ENCODE measurements around the gene IMPA2.

The IMPA2 gene

GRCh38 chr18:12000072-12000659 is 18.9 kb downstream of the IMPA2 start:
- DNase-seq (ENCODE audit: low read depth, low spot score) = no peak
- no peak overlapping the region for H3K4me3 ChIP-seq (ENCODE audit: low read length)

- no peak for DNase-seq (ENCODE audit: low read depth, low spot score)
These were observed 20.1 kb downstream of the IMPA2 start for GRCh38 chr18:12001421-12001820.

GRCh38 chr18:12003894-12004293 is 22.6 kb downstream of the IMPA2 start:
- no peak for DNase-seq (ENCODE audit: low read depth, low spot score)

More at GRCh38 chr18:12001421-12001820, 20.1 kb downstream of the IMPA2 start:
- H3K4me3 ChIP-seq (ENCODE audit: low read length) = no peak overlapping the region

DNA sequence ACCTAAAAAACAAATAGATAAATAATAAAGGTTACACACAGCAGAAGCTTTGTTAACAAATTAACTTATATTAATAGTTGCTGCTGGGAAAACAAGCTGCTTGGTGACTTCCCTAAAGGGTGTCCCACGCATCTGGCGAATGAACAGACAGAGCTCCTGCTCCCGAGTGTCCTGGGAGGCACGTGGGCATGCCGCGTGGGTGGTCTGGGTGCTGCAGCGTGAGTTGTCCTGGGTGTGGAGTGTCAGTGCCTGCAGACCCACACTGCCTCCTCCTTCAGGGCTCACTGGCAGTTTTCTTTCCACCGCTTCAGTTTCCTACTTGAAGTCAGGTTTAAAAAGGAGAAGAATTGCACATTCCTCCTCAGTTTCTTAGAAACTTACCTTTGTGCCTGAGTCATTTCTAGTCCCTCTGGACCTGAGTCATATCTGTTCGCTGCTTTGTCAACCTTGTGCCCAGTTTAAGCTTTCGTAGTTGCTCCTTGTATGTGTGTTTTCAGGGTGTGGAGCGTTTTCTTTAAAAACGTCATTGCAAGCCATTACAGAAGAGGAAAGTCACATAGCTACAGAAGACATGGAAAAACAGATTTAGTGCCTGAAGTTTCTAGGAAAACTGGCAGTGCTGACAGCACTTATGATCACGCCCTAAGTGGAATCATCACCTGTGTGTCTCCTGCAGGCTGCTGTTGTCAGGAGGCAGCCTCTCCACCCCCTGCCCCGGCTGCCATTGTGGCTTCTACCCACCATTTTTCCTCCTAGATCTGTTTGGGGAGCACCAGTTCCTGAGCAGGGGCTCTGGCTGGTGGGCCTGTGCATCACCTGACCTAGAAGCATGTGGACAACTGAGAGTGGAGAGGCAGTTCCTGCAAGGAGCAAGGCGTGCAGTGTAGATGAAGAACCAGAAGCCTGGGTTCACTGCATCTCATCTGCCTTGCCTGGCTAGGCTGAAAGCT is 24.5 kb downstream of the IMPA2 start:
- DNase-seq (ENCODE audit: low read depth, low spot score) = no peak
- H3K4me3 ChIP-seq (ENCODE audit: low read length) = no peak overlapping the region

More at GRCh38 chr18:12003894-12004293, 22.6 kb downstream of the IMPA2 start:
- no peak overlapping the region for H3K4me3 ChIP-seq (ENCODE audit: low read length)

DNA sequence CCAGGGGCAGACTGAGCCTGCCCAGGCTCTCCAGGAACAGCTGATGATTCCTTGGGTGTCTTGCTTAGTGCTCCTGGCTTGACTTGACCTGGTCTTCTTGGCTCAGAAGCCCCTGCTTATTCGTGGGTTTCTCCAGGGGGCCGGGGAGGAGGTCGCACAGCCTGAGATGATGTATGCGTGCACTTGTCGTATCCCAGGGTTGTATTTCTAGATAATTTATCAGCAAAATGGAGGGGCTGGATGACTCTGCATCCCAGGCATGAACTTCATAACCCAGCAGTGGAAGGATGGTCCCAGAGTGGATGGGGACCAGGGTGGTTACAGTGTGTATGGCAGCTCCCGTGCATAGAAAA is 25.2 kb downstream of the IMPA2 start:
- no peak for DNase-seq (ENCODE audit: low read depth, low spot score)
- H3K4me3 ChIP-seq (ENCODE audit: low read length) = no peak overlapping the region

DNA sequence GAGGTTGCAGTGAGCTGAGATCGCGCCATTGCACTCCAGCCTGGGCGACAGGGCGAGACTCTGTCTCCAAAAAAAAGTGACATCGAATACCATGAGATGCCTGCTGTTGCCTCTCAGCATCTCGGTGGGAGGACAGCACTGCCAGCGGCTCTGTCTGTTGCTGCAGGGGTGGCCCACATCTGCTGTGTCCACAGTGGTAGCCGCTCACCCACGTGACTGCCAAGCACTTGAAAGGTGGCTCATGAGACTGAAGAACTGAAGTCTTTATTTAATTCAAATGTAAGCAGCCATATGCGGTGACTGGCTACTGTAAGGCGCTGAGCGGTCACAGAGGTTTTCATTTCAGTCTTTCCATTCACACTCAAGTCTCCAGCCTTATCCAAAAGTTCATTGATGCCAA is 25.8 kb downstream of the IMPA2 start:
- DNase-seq (ENCODE audit: low read depth, low spot score) = no peak
- H3K4me3 ChIP-seq (ENCODE audit: low read length) = no peak overlapping the region

GRCh38 chr18:12008181-12008767 is 27.0 kb downstream of the IMPA2 start:
- DNase-seq (ENCODE audit: low read depth, low spot score) = no peak
- no peak overlapping the region for H3K4me3 ChIP-seq (ENCODE audit: low read length)

- no peak for DNase-seq (ENCODE audit: low read depth, low spot score)
- no peak overlapping the region for H3K4me3 ChIP-seq (ENCODE audit: low read length)
These were observed 27.7 kb downstream of the IMPA2 start for GRCh38 chr18:12008842-12009580.

- no peak overlapping the region for H3K4me3 ChIP-seq (ENCODE audit: low read length)
- no peak for DNase-seq (ENCODE audit: low read depth, low spot score)
These were observed 28.4 kb downstream of the IMPA2 start for GRCh38 chr18:12009581-12010140.

- no peak for DNase-seq (ENCODE audit: low read depth, low spot score)
These were observed 29.0 kb downstream of the IMPA2 start for GRCh38 chr18:12010187-12010802.

GRCh38 chr18:12011199-12011956 is 30.1 kb downstream of the IMPA2 start:
- no peak overlapping the region for H3K4me3 ChIP-seq (ENCODE audit: low read length)
- no peak for DNase-seq (ENCODE audit: low read depth, low spot score)

More at GRCh38 chr18:12010187-12010802, 29.0 kb downstream of the IMPA2 start:
- H3K4me3 ChIP-seq (ENCODE audit: low read length) = no peak overlapping the region

DNA sequence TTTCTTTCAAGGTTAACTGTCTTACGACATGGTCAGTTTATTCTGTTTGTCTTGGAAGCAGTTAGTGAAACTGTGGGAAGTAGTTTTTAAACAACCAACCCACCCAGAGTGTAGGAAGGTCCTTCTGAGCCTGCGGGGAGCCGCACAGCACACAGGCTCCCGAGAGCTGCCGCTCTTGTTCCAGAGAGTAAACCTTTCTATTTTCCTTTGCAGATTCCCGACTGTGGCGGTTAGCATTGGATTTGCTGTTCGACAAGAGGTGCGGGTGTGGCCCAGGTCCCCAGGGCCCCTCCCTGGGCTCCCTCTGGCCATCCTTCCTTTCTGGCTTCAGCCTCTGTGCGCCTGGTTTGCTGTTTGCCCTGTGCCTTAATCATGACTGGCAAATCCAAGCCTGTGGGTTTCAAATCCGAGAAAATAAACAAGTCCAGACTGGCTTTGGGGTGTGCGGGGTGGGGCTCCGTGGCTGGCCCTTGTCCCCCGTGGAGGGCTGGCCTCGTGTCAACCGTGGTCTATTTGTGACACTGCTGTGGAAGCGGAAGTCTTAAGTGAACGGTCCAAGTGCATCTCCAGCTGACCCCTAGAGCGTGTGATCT is 30.7 kb downstream of the IMPA2 start:
- DNase-seq (ENCODE audit: low read depth, low spot score) = no peak
- no peak overlapping the region for H3K4me3 ChIP-seq (ENCODE audit: low read length)

GRCh38 chr18:12012697-12013096 is 31.4 kb downstream of the IMPA2 start:
- H3K4me3 ChIP-seq (ENCODE audit: low read length) = no peak overlapping the region
- no peak for DNase-seq (ENCODE audit: low read depth, low spot score)

DNA sequence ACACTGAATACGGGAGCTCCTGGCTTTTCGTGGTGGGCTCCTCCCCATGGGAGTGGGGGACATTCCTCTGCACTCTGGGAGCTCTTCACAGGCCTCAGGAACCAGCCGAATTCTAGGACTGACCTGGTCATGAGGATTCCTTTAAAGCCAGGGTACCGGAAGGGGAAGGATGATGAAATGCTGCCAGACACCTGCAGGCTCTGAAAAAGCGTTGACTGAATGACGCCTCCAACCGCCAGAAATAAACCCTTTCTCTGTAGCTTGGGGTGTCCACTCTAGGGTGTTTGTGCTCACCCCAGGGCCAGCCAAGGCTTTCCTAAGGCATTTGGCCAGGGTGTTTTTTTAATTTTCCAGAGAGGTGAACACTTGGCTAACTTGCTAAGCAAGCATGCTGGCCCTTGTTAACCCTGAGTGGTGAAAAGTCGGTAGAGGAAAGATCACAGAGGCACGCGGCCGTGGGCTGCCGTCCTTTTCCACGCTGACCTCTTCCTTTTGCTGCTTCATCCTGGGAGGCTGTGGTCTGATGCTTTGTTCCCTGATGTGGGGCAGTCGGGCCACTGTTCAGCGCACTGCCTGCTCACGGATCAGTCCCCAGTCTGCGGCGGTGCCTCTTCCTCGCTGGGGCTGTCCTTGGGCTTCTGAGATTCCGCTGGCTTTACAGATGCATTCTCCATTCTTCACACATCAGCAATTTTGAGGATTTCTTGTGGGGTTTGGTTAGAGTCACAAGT is 32.0 kb downstream of the IMPA2 start:
- DNase-seq (ENCODE audit: low read depth, low spot score) = no peak
- no peak overlapping the region for H3K4me3 ChIP-seq (ENCODE audit: low read length)

DNA sequence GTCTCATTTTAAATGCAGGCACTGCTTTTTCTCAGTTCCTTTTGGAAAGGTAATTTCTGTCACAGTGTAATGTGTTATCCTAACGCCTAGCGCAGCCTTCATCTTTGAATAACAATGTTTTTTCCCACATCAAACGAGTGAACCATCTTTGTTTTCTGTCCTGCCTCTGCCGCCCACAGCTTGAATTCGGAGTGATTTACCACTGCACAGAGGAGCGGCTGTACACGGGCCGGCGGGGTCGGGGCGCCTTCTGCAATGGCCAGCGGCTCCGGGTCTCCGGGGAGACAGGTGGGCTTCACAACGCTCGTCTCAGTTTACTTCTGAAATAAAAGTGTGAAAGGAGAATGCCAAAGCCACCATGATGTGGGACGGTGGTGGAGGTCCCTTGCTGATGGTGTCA is 32.8 kb downstream of the IMPA2 start:
- no peak overlapping the region for H3K4me3 ChIP-seq (ENCODE audit: low read length)
- no peak for DNase-seq (ENCODE audit: low read depth, low spot score)

GRCh38 chr18:12014521-12015415 is 33.5 kb downstream of the IMPA2 start:
- no peak overlapping the region for H3K4me3 ChIP-seq (ENCODE audit: low read length)
- no peak for DNase-seq (ENCODE audit: low read depth, low spot score)

All from Jurkat, Clone E6-1 (cell line).